Type B pancreatic cell (in vitro differentiated cells): ENCODE measurements around the gene IL2. TPM values are rescaled to one million over a fixed set of nuclear protein-coding genes. Genes with fewer than 3 reads are reported as not detected.
A peak's percentile ranks its signal among the peaks of the same experiment; 100 is the strongest.

Experiments
- DNase-seq: peaks from one replicate; pipeline ENCODE4 v3.0.0; 2021; ENCODE audit warnings: mixed read lengths; ENCODE audit not compliant: unreplicated experiment; ENCODE audit errors: extremely low spot score
- H3K27ac Mint-ChIP-seq: 2 replicates; pipeline ENCODE4 v1.8.0; 2021; ENCODE audit warnings: mild to moderate bottlenecking, mixed read lengths
- H3K27me3 Mint-ChIP-seq: 2 replicates; pipeline ENCODE4 v1.8.0; 2021; ENCODE audit warnings: mixed read lengths
- H3K36me3 Mint-ChIP-seq: 2 replicates; pipeline ENCODE4 v1.8.0; 2021; ENCODE audit warnings: mixed read lengths
- H3K4me1 Mint-ChIP-seq: one replicate; pipeline ENCODE4 v1.8.0; 2021; ENCODE audit warnings: mixed read lengths; ENCODE audit not compliant: unreplicated experiment
- H3K4me3 Mint-ChIP-seq: 2 replicates; pipeline ENCODE4 v1.8.0; 2021; ENCODE audit warnings: mild to moderate bottlenecking, mixed read lengths
- H3K9me3 Mint-ChIP-seq: 2 replicates; pipeline ENCODE4 v1.8.0; 2021; ENCODE audit warnings: mixed read lengths
- CTCF ChIP-seq: fragments of 200-600 bp; sonication (generic); conservative IDR thresholded peaks from 2 replicates; pipeline ENCODE4 v1.5.0; 2021; ENCODE audit warnings: antibody characterized with exemption, mild to moderate bottlenecking
- total RNA-seq: library from RNA; stranded (reverse); gene quantifications from 2 replicates; pipeline ENCODE4 v1.2.1, GENCODE V29; 2021; ENCODE audit warnings: low replicate concordance

Gene IL2
- total RNA-seq, 1 donor from 2014 or later = not detected

- TF ChIP-seq CTCF = no peak
- H3K27ac Mint-ChIP-seq = no peak overlapping the region
- no peaks in the 10 kb centered on the region for H3K4me1 Mint-ChIP-seq
- H3K27me3 Mint-ChIP-seq = no peaks in the 10 kb centered on the region
- H3K4me3 Mint-ChIP-seq = no peak overlapping the region
- H3K9me3 Mint-ChIP-seq = no peaks in the 10 kb centered on the region
- H3K36me3 Mint-ChIP-seq = no peaks in the 10 kb centered on the region
- DNase-seq = no peak
Measured at GRCh38 chr4:122475233-122475632, 18.7 kb upstream of the IL2 start.

- DNase-seq = no peak
- Mint-ChIP-seq H3K27ac (no peak overlapping the region), H3K4me1 (no peaks in the 10 kb centered on the region), H3K36me3 (no peaks in the 10 kb centered on the region), H3K4me3 (no peak overlapping the region), H3K9me3 (no peaks in the 10 kb centered on the region), H3K27me3 (no peaks in the 10 kb centered on the region)
- no peak for TF ChIP-seq CTCF
Measured at GRCh38 chr4:122469457-122469856, 12.9 kb upstream of the IL2 start.

GRCh38 chr4:122458625-122459024 lies 2.1 kb upstream of the IL2 start:
- Mint-ChIP-seq H3K27ac (no peak overlapping the region), H3K4me3 (no peak overlapping the region), H3K27me3 (no peaks in the 10 kb centered on the region), H3K36me3 (no peaks in the 10 kb centered on the region), H3K4me1 (no peaks in the 10 kb centered on the region), H3K9me3 (no peaks in the 10 kb centered on the region)
- no peak for TF ChIP-seq CTCF
- DNase-seq = no peak

GRCh38 chr4:122453384-122453995 lies 3.0 kb downstream of the IL2 start:
- no peak for TF ChIP-seq CTCF
- Mint-ChIP-seq H3K4me1 (no peaks in the 10 kb centered on the region), H3K27me3 (no peaks in the 10 kb centered on the region), H3K27ac (no peak overlapping the region), H3K36me3 (no peaks in the 10 kb centered on the region), H3K9me3 (no peaks in the 10 kb centered on the region), H3K4me3 (no peak overlapping the region)
- DNase-seq = no peak

- Mint-ChIP-seq H3K27ac (no peak overlapping the region), H3K9me3 (no peaks in the 10 kb centered on the region), H3K27me3 (no peaks in the 10 kb centered on the region), H3K4me1 (no peaks in the 10 kb centered on the region), H3K4me3 (no peak overlapping the region), H3K36me3 (no peaks in the 10 kb centered on the region)
- peak; percentile 22 for TF ChIP-seq CTCF
- DNase-seq = no peak
Measured at GRCh38 chr4:122450847-122451246, 5.7 kb downstream of the IL2 start.

- H3K4me3 Mint-ChIP-seq = no peak overlapping the region
- H3K27ac Mint-ChIP-seq = no peak overlapping the region
- H3K36me3 Mint-ChIP-seq = no peaks in the 10 kb centered on the region
- DNase-seq = no peak
- H3K4me1 Mint-ChIP-seq = no peaks in the 10 kb centered on the region
- no peak for TF ChIP-seq CTCF
- H3K27me3 Mint-ChIP-seq = no peaks in the 10 kb centered on the region
- no peaks in the 10 kb centered on the region for H3K9me3 Mint-ChIP-seq
Measured at GRCh38 chr4:122434285-122434684, 22.2 kb downstream of the IL2 start.
